CD4-positive, alpha-beta T cell treated with Interleukin-4 for 1 hour (primary cell): Measurements from ENCODE around the gene PLCXD3.

ENCODE experiments used
- DNase-seq, 2 donors: peaks; one replicate each; pipeline ENCODE4 v3.0.0-alpha.2; 2020 to 2022

Gene PLCXD3

GRCh38 chr5:41412496-41412895, 97.9 kb downstream of the PLCXD3 start:
- DNase-seq: no peak

DNA sequence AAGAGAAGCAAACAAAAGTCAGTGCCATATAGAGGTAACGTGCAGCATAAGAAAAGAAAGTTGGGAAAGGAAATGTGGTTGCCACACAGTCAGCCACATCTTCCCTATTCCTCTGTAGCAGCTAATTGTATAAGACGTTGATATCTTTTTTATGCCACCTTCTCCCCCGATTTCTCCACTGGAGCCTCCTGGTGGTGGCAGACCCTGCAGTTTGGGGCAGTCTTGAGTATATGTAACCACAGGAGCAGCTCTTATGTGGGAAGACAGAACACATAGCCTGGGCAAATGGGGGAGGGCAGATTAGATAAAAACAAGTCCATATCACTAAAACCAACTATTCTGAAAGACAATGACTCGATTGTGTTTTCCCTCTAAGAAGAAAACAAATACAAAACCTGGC, 99.7 kb downstream of the PLCXD3 start:
- no peak for DNase-seq

DNA sequence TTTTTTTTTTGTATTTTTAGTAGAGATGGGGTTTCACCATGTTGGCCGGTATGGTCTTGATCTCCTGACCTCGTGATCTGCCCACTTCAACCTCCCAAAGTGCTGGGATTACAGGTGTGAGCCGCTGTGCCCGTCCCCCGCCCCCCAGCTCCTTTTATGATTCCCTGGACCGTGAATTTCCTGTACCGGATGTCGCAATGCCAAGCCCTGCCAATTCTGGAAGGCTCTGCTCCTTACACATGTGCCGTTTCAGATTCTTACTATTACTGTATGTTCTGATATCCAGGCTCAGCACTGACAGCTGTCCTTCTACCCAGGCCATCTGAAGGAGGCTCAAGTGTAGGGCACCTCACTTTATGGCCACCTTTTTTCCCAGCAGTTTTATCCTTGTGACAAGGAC, 100.1 kb downstream of the PLCXD3 start:
- DNase-seq: no peak

GRCh38 chr5:41408676-41409443, 101.5 kb downstream of the PLCXD3 start:
- DNase-seq: no peak

DNA sequence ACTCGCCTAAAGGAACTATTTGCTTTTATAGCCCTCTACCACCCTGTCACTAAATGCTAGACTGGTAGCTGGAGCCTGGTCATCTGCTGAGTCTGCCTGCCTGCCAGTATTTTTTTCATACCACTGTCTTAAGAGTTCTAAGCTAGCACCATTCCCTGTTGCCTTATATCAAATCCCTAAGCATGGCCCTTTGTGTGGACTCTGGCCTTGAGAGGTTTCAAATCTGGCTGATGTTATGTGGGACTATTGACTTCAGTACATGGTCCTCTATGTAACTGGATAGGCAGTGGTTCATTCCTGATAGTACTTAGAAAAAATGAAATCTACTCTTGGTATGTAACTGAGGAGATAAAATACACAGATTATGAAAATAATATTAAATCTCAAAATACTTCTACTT, 103.5 kb downstream of the PLCXD3 start:
- DNase-seq: no peak

DNA sequence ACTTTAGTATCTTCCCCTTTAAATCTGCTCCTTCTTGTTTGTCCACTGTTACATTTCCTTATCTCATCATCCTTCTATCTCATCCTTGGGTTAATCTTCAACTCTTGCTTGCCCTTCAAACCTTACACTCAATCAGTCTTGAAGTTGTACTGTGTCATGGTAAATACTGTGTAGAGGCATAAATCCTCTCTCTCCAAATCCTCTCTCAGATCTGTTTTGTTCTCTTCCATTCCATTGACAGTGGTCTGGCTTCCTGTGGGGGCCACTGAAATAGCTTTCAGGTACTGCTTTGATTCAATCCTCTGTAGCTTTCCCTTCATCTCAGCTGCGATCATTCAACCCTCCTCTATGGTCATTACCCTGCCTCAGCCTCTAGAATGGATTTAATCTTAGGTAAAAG, 104.0 kb downstream of the PLCXD3 start:
- DNase-seq: no peak

DNA sequence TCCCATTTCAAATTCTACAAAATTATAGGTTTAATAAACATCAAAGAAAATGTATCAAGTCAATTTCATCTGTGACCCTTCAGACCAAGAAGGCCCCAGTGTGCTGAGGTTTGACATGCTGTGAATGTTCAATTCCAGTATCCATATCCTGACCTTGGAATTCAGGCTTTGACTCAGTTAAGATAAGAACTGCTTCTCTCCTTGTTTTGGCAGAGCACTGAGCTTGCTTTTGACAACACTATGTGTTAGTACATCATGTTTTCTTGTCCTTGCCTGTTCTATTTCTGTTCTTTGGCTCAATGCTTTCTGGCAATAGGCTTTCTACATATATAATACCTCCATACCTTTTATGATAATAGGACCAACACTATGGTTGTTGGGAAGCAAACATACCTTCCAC, 105.6 kb downstream of the PLCXD3 start:
- DNase-seq: no peak

- DNase-seq: no peak
Observed at GRCh38 chr5:41403846-41404245, 106.6 kb downstream of the PLCXD3 start.

GRCh38 chr5:41402845-41403244, 107.6 kb downstream of the PLCXD3 start:
- no peak for DNase-seq

GRCh38 chr5:41399839-41400238, 110.6 kb downstream of the PLCXD3 start:
- DNase-seq: no peak

DNA sequence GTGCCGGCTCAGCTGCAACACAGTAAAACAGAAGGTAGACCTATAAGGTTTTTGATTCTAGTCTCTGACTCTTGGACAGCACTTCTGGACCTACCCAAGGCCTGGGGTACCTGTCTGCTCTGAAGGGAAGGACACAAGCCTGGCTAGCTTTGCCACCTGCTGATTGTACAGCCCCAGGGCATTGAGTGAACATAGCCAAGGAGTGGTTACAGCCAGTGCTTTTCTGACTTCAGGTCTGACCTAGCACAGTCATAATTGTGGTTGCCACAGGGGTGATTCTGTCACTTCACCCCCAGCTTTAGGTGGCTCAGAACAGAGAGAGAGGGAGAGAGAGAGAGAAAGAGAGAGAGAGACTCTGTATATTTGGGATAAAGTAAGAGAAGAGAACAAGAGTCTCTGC, 118.4 kb downstream of the PLCXD3 start:
- DNase-seq: no peak

DNA sequence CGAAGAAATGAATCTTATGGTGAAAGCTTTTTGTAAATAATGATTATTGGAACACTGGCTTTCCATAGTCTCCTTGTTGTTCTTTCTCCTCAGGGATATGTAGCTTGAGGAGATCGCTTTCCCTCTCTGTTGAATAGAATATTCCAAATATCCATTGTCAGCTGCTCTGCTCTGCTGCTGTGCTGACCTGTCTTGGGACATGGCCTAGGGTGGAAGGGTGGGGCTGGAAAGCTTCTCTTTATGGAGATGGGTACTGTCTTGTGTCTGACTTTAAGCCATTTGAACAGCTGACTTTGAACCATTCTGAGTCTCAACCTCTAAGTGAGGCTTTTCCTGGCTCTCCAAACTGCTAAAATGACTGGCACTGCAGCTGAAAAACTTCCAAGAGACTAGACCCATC, 135.8 kb downstream of the PLCXD3 start:
- no peak for DNase-seq

DNA sequence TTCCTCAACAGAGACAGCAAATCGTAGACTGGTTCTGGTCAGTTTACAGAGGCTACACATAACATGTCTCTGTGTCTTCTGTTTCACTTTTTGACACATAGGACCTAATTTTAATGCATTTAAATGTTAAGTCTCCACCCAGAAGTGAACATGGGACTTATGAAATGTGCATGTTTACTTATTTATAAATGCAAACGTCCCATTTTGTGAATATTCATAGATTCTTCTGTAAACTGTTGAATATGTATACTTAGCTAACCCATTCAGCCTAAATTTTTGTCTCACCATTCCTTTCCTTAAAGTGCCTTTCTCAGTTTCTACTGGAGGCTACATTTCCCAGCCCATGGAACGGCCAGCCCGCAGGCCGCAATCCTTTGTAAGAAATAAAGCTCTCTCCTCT, 137.2 kb downstream of the PLCXD3 start:
- no peak for DNase-seq

- no peak for DNase-seq
Observed at GRCh38 chr5:41371738-41372137, 138.7 kb downstream of the PLCXD3 start.

GRCh38 chr5:41370482-41370881, 139.9 kb downstream of the PLCXD3 start:
- no peak for DNase-seq

GRCh38 chr5:41369799-41370198, 140.6 kb downstream of the PLCXD3 start:
- DNase-seq: no peak

DNA sequence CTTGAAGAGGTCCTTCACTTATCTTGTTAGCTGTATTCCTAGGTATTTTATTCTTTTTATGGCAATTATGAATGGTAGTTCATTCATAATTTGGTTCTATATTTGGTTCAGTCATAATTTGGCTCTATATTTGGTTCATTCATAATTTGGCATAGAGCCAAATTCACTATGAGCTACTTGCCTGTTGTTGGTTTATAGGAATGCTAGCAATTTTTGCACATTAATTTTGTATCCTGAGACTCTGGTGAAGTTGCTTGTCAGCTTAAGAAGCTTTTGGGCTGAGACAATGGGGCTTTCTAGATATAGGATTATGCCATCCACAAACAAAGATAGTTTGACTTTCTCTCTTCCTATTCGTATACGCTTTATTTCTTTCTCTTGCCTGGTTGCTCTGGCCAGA, 142.2 kb downstream of the PLCXD3 start:
- no peak for DNase-seq

GRCh38 chr5:41365369-41365768, 145.0 kb downstream of the PLCXD3 start:
- no peak for DNase-seq

- no peak for DNase-seq
Observed at GRCh38 chr5:41364346-41364745, 146.1 kb downstream of the PLCXD3 start.

DNA sequence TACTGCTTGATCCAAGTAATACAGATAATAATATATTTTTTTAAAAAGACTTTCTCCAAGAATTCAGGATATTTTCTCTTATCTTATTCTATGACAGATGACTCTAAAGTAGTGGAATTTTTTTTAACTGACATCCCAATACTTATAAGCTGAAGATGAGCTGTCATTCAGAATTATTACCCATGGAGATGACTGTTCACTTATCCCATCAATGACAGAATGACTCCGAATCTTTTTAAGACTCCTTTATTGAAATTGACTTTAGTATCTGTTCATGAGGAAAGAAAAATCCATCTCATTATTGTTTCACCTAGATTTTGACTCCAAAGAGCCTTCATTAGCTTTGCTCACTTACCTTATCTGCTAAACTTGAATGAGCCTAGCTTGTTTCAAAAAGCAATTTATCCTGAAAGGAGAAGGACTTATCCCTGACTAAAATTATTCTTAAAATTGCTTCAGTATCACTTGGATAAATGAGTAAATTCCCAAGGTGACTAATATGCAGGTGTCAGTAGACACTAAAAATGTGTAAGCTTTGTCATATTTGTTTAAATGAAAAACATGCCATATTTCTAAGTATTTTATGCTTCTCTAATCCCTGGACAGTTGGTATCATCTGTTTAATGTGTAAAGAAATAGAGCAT, 146.9 kb downstream of the PLCXD3 start:
- DNase-seq: no peak

- no peak for DNase-seq
Observed at GRCh38 chr5:41356786-41357185, 153.6 kb downstream of the PLCXD3 start.

DNA sequence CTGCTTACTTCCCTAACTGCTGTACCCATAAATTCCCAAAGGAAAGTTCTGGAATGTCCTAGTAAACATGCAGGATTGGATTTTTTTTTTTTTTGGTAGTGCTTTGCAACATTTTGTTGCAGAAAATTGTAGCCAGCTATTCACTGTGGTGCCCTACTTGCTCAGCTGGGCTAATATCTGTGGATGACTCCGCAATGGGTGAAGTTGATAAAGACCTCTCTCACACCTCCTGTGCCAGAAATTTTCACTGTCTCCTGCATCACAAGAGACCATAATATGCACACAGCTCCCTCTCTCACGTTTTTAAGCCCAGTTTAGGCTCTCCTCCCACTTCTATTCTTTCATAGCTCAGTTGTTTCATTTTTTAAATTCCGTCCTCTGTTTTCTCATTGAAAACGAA, 160.6 kb downstream of the PLCXD3 start:
- no peak for DNase-seq

- DNase-seq: no peak
Observed at GRCh38 chr5:41347569-41347968, 162.8 kb downstream of the PLCXD3 start.

- no peak for DNase-seq
Observed at GRCh38 chr5:41346609-41347008, 163.8 kb downstream of the PLCXD3 start.

DNA sequence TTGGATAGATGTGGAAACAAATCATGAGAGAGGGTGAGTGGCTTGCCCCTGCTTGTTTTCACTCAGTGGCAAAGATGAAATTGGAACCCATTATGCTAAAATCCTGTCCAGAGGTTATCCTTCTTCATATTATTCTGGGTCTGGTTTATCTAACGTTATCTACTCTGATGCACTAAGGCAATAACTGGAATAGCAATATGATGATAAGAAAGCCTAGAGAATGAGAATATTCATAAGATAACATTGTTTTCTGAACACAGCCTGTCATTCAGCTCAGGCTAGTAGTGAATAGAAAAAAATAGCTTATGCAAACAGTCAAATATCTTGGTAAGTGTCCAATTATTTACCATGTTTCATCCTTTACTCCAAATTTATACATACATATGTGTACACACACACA, 165.1 kb downstream of the PLCXD3 start:
- no peak for DNase-seq
